NCI-H1930 (cell line): ENCODE results near the gene HMCN2.
"Not testable (repeated sequence)": the region's sequence is repeated elsewhere in the genome, so short reads cannot be mapped to it uniquely, and the experiment has no call there.

Experiments used
- DNase-seq, 2 experiments: peaks; one replicate each; lab custom pipeline; 2025; lab: John Stamatoyannopoulos, UW

HMCN2 gene

GRCh38 chr9:130263601-130264413 is 1.8 kb upstream of the HMCN2 start:
- DNase-seq: no peak

GRCh38 chr9:130264414-130265350 is 878 bp upstream of the HMCN2 start:
- DNase-seq: no peak

GRCh38 chr9:130266236-130267098 is 907 bp downstream of the HMCN2 start:
- no peak for DNase-seq

GRCh38 chr9:130267930-130268329 is 2.4 kb downstream of the HMCN2 start:
- no peak for DNase-seq

GRCh38 chr9:130268521-130269211 is 3.1 kb downstream of the HMCN2 start:
- DNase-seq: no peak

GRCh38 chr9:130271473-130271872 is 5.9 kb downstream of the HMCN2 start:
- DNase-seq: no peak

GRCh38 chr9:130275156-130275555 is 9.6 kb downstream of the HMCN2 start:
- no peak for DNase-seq

GRCh38 chr9:130276121-130276520 is 10.6 kb downstream of the HMCN2 start:
- no peak for DNase-seq

- no peak for DNase-seq
Measured at GRCh38 chr9:130276955-130277354, 11.4 kb downstream of the HMCN2 start.

GRCh38 chr9:130277525-130277924 is 12.0 kb downstream of the HMCN2 start:
- DNase-seq: not testable (repeated sequence)

- DNase-seq: no peak
Measured at GRCh38 chr9:130283539-130284248, 18.1 kb downstream of the HMCN2 start.

- no peak for DNase-seq
Measured at GRCh38 chr9:130284249-130284625, 18.7 kb downstream of the HMCN2 start.

- no peak for DNase-seq
Measured at GRCh38 chr9:130284690-130285089, 19.1 kb downstream of the HMCN2 start.

- DNase-seq: no peak
Measured at GRCh38 chr9:130285271-130285670, 19.7 kb downstream of the HMCN2 start.

- DNase-seq: no peak
Measured at GRCh38 chr9:130286072-130286770, 20.7 kb downstream of the HMCN2 start.

- no peak for DNase-seq
Measured at GRCh38 chr9:130286781-130287428, 21.3 kb downstream of the HMCN2 start.

GRCh38 chr9:130287736-130288135 is 22.2 kb downstream of the HMCN2 start:
- no peak for DNase-seq

GRCh38 chr9:130288393-130288792 is 22.8 kb downstream of the HMCN2 start:
- no peak for DNase-seq

- no peak for DNase-seq
Measured at GRCh38 chr9:130288926-130289690, 23.5 kb downstream of the HMCN2 start.
